A549 (cell line): Measurements from ENCODE around the gene MCOLN2. TPM values are rescaled to one million over a fixed set of nuclear protein-coding genes. Genes with fewer than 3 reads are reported as not detected.

Experiments used
- ATAC-seq, 2 experiments: fragments of 200-7000 bp in 1 of 2; fragments of >200 bp in 1 of 2; cut with Nextera tagmentation in 1 of 2; cut with Tn5 transposase in 1 of 2; 3 replicates each; pipeline versions ENCODE4 v1.8.0 to v1.9.1; 2018 to 2020; ENCODE audit warnings: mild to moderate bottlenecking in 1 of 2, moderate library complexity in 1 of 2
- CTCF ChIA-PET: fragments of 300-600 bp; sonication (Branson Sonifier 250); formaldehyde crosslinking; extraction: SDS; loops from one replicate; lab custom pipeline; 2021; ENCODE audit warnings: antibody characterized with exemption, inconsistent platforms; lab: Yijun Ruan, JAX
- POLR2A ChIA-PET: fragments of 350-600 bp; formaldehyde crosslinking; extraction: SDS; loops from one replicate; lab custom pipeline; 2021; ENCODE audit warnings: antibody characterized with exemption, inconsistent platforms; lab: Yijun Ruan, JAX
- DNase-seq, 2 experiments: peaks; one replicate each; pipeline versions ENCODE4 v3.0.0 to v3.0.0-alpha.2; 2011 to 2016; ENCODE audit warnings: low read depth in 1 of 2, low spot score in 1 of 2
- FAIRE-seq: peaks from 2 replicates; lab custom pipeline; 2011; peaks lifted over from hg19 to GRCh38; lab: Jason Lieb, UNC
- H3K27ac ChIP-seq, 2 experiments: fragments of >200 bp; sonication (Bioruptor Twin); formaldehyde crosslinking; 3 replicates each; pipeline ENCODE4 v1.5.1; 2016 to 2017
- H3K4me1 ChIP-seq: fragments of >200 bp; sonication (Bioruptor Twin); formaldehyde crosslinking; 3 replicates; pipeline ENCODE4 v1.6.1; 2016
- H3K4me2 ChIP-seq: fragments of >200 bp; sonication (Bioruptor Twin); formaldehyde crosslinking; 3 replicates; pipeline ENCODE4 v1.6.1; 2016
- H3K4me3 ChIP-seq: fragments of >200 bp; sonication (Bioruptor Twin); formaldehyde crosslinking; 3 replicates; pipeline ENCODE4 v1.5.1; 2016
- H3K9me3 ChIP-seq: fragments of >200 bp; sonication (Bioruptor Twin); formaldehyde crosslinking; 3 replicates; pipeline ENCODE4 v1.6.1; 2016
- CBX8 ChIP-seq: fragments of 200-600 bp; sonication (generic); IDR thresholded peaks from 2 replicates; pipeline ENCODE4 v1.6.1; 2016
- CHD2 ChIP-seq: fragments of 150-350 bp; IDR thresholded peaks from 2 replicates; pipeline ENCODE4 v1.6.1; 2014; ENCODE audit warnings: low read length; ENCODE audit not compliant: partially characterized antibody
- CHD4 ChIP-seq: fragments of 200-600 bp; sonication (generic); IDR thresholded peaks from 2 replicates; pipeline ENCODE4 v1.6.1; 2016; ENCODE audit warnings: antibody characterized with exemption, mild to moderate bottlenecking, borderline replicate concordance
- EHF ChIP-seq: fragments of 250-450 bp; sonication (Bioruptor Pico); IDR thresholded peaks from 2 replicates; pipeline ENCODE4 v1.5.0; 2020; ENCODE audit warnings: mild to moderate bottlenecking
- EP300 ChIP-seq, 2 experiments: fragments of >200 bp; sonication (Bioruptor Twin); formaldehyde crosslinking; IDR thresholded peaks; 2 replicates in 1 of 2; 3 replicates in 1 of 2; pipeline ENCODE4 v1.6.1; 2016 to 2017
- ESRRA ChIP-seq: fragments of 150-350 bp; IDR thresholded peaks from 2 replicates; pipeline ENCODE4 v1.6.1; 2014; ENCODE audit warnings: mild to moderate bottlenecking, low read length, borderline replicate concordance
- FOSB ChIP-seq: fragments of 250-450 bp; sonication (Bioruptor Pico); IDR thresholded peaks from 2 replicates; pipeline ENCODE4 v1.5.0; 2020; ENCODE audit warnings: mild to moderate bottlenecking, moderate library complexity
- FOXS1 ChIP-seq: fragments of 250-450 bp; sonication (Bioruptor Pico); IDR thresholded peaks from 2 replicates; pipeline ENCODE4 v1.5.0; 2020; ENCODE audit warnings: mild to moderate bottlenecking, moderate library complexity
- GATA3 ChIP-seq: IDR thresholded peaks from 2 replicates; pipeline ENCODE4 v1.6.1; 2012; ENCODE audit warnings: borderline replicate concordance
- HOXB5 ChIP-seq: fragments of 250-450 bp; sonication (Bioruptor Pico); IDR thresholded peaks from 2 replicates; pipeline ENCODE4 v1.5.0; 2020; ENCODE audit warnings: mild to moderate bottlenecking, moderate library complexity
- JUN ChIP-seq, 2 experiments: fragments of >200 bp; sonication (Bioruptor Twin); formaldehyde crosslinking; IDR thresholded peaks; 2 replicates in 1 of 2; 3 replicates in 1 of 2; pipeline ENCODE4 v1.6.1; 2016 to 2017
- KDM1A ChIP-seq: fragments of 200-600 bp; sonication (generic); IDR thresholded peaks from 2 replicates; pipeline ENCODE4 v1.6.1; 2016; ENCODE audit warnings: low read depth, mild to moderate bottlenecking
- KDM5A ChIP-seq: fragments of 200-600 bp; sonication (generic); IDR thresholded peaks from 2 replicates; pipeline ENCODE4 v1.6.1; 2016; ENCODE audit warnings: antibody characterized with exemption, mild to moderate bottlenecking
- MAFK ChIP-seq: fragments of 450-650 bp; IDR thresholded peaks from 2 replicates; pipeline ENCODE4 v1.6.1; 2014; ENCODE audit not compliant: partially characterized antibody
- NFE2L2 ChIP-seq: fragments of 150-350 bp; conservative IDR thresholded peaks from 2 replicates; pipeline ENCODE4 v1.6.1; 2014; ENCODE audit warnings: low read length
- NPAS2 ChIP-seq: fragments of 250-450 bp; sonication (Bioruptor Pico); IDR thresholded peaks from 2 replicates; pipeline ENCODE4 v1.8.0; 2022; ENCODE audit warnings: mild to moderate bottlenecking, moderate library complexity, borderline replicate concordance
- NR3C1 ChIP-seq: fragments of >200 bp; sonication (Bioruptor Twin); formaldehyde crosslinking; IDR thresholded peaks from 3 replicates; pipeline ENCODE4 v1.6.1; 2017
- POLR2AphosphoS2 ChIP-seq: conservative IDR thresholded peaks from 2 replicates; pipeline ENCODE4 v1.6.1; 2012; ENCODE audit warnings: low read length, improper control_type of control experiment, inconsistent platforms
- RARB ChIP-seq: fragments of 250-450 bp; sonication (Bioruptor Pico); IDR thresholded peaks from 2 replicates; pipeline ENCODE4 v1.8.0; 2021; ENCODE audit warnings: mild to moderate bottlenecking, moderate library complexity
- RCOR1 ChIP-seq: fragments of 150-350 bp; IDR thresholded peaks from 2 replicates; pipeline ENCODE4 v1.6.1; 2014; ENCODE audit warnings: antibody characterized with exemption, low read length, low read depth
- RNF2 ChIP-seq: fragments of 200-600 bp; sonication (generic); IDR thresholded peaks from 2 replicates; pipeline ENCODE4 v1.6.1; 2016; ENCODE audit warnings: low read depth, mild to moderate bottlenecking, antibody characterized with exemption, moderate library complexity, borderline replicate concordance
- ZC3H11A ChIP-seq: fragments of 450-650 bp; IDR thresholded peaks from 2 replicates; pipeline ENCODE4 v1.6.1; 2014; ENCODE audit warnings: antibody characterized with exemption, mild to moderate bottlenecking
- ZFP36 ChIP-seq: fragments of 450-650 bp; IDR thresholded peaks from 2 replicates; pipeline ENCODE4 v1.6.1; 2014; ENCODE audit warnings: borderline replicate concordance; ENCODE audit not compliant: partially characterized antibody
- ZSCAN20 ChIP-seq: fragments of 250-450 bp; sonication (Bioruptor Pico); IDR thresholded peaks from 2 replicates; pipeline ENCODE4 v1.8.0; 2022; ENCODE audit warnings: mild to moderate bottlenecking, moderate library complexity
- WGBS: methylation state at CpG from one replicate; pipeline ENCODE4 v1.1.6; 2017; ENCODE audit errors: missing lambda C conversion rate; 5-methylcytosine and 5-hydroxymethylcytosine counted together
- polyA plus RNA-seq, 4 experiments: library from polyadenylated mRNA; depleted of rRNA in 3 of 4; stranded (reverse); fragments of >200 nt; fragmentation: RNase III in 1 of 4; extraction: RNeasy Plus Mini Kit Qiagen cat#74134 plus additional on column Dnase treatment in 1 of 4; gene quantifications; 2 replicates in 3 of 4; 3 replicates in 1 of 4; pipeline ENCODE4 v1.2.3, GENCODE V29; 2011 to 2017
- TF ChIP-seq, protein P1 (sequence below): IDR thresholded peaks from 2 replicates; pipeline ENCODE4 v1.6.1; 2012; ENCODE audit warnings: low read depth, borderline replicate concordance
- TF ChIP-seq, protein P2 (sequence below): fragments of 450-650 bp; IDR thresholded peaks from 2 replicates; pipeline ENCODE4 v1.6.1; 2014; ENCODE audit warnings: antibody characterized with exemption
- TF ChIP-seq, protein P3 (sequence below): fragments of 250-450 bp; sonication (Bioruptor Pico); IDR thresholded peaks from 2 replicates; pipeline ENCODE4 v1.5.0; 2020; ENCODE audit warnings: low read depth, mild to moderate bottlenecking, moderate library complexity
- TF ChIP-seq, protein P4 (sequence below): IDR thresholded peaks from 2 replicates; pipeline ENCODE4 v1.6.1; 2012
- TF ChIP-seq, protein P5 (sequence below): fragments of 200-600 bp; sonication (generic); IDR thresholded peaks from 2 replicates; pipeline ENCODE4 v1.6.1; 2016; ENCODE audit warnings: antibody characterized with exemption, mild to moderate bottlenecking, moderate library complexity

Gene MCOLN2
- polyA plus RNA-seq, 2 of the 4 experiments (the other 2 are of a cell fraction) = 3.1 to 4.6 TPM

DNA sequence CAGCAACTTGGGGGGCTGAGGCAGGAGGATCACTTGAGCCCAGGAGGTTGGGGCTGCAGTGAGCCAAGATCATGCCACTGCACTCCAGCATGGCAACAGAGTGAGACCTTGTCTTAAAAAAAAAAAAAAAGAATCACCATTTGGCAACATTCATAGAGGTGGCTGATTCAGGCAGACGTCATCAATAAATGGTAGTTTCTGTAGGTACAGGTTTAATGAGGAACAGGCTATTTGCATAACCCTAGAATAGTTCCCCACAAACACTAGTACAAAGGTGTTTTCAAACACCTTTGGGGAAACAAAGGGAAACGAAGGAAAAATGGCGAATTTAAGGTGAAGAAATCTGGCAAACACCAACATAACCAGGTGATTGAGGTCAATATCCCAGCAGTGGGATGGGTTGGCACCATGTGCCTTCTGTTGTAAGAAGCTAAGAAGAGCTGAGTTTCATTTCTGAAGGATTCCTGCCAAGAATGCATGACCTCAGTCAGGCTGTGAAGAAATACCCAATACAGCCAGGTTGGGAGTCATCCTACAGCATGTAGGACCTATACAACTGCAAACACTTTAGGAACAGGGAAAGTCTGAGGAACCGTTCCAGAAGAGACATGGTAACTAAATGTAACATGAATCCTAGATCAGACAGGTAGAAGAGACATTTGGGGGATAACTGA is 109.5 kb downstream of the MCOLN2 start:
- no peak overlapping the region for H3K4me3 ChIP-seq
- POLR2A ChIA-PET = interaction anchor here (0.5 kb wide), 1 partner anchor 694 kb away, joined by 3 read pairs; no protein-coding TSS in a partner anchor
- ATAC-seq (no peak), DNase-seq (no peak), FAIRE-seq (no peak)
- CTCF ChIA-PET = interaction anchor here (0.6 kb wide), 1 partner anchor 423 kb away, joined by 3 read pairs; no protein-coding TSS in a partner anchor
- H3K4me2 ChIP-seq = no peak overlapping the region
- H3K9me3 ChIP-seq = no peaks in the 10 kb centered on the region
- TF ChIP-seq NPAS2 (no peak), KDM5A (no peak), FOXS1 (CRISPR knock-in tag) (no peak), EHF (CRISPR knock-in tag) (no peak), CHD2 (no peak), POLR2AphosphoS2 (no peak), KDM1A (no peak), NR3C1 (no peak), EP300 (IDR thresholded peaks at IDR 0.05) (no peak), GATA3 (no peak), CHD4 (no peak), RCOR1 (no peak)
- TF ChIP-seq, protein P1, sequence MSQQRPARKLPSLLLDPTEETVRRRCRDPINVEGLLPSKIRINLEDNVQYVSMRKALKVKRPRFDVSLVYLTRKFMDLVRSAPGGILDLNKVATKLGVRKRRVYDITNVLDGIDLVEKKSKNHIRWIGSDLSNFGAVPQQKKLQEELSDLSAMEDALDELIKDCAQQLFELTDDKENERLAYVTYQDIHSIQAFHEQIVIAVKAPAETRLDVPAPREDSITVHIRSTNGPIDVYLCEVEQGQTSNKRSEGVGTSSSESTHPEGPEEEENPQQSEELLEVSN = no peak
- TF ChIP-seq, protein P2, sequence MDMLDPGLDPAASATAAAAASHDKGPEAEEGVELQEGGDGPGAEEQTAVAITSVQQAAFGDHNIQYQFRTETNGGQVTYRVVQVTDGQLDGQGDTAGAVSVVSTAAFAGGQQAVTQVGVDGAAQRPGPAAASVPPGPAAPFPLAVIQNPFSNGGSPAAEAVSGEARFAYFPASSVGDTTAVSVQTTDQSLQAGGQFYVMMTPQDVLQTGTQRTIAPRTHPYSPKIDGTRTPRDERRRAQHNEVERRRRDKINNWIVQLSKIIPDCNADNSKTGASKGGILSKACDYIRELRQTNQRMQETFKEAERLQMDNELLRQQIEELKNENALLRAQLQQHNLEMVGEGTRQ = no peak
- TF ChIP-seq, protein P3, sequence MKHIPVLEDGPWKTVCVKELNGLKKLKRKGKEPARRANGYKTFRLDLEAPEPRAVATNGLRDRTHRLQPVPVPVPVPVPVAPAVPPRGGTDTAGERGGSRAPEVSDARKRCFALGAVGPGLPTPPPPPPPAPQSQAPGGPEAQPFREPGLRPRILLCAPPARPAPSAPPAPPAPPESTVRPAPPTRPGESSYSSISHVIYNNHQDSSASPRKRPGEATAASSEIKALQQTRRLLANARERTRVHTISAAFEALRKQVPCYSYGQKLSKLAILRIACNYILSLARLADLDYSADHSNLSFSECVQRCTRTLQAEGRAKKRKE (CRISPR knock-in tag) = no peak
- TF ChIP-seq, protein P4, sequence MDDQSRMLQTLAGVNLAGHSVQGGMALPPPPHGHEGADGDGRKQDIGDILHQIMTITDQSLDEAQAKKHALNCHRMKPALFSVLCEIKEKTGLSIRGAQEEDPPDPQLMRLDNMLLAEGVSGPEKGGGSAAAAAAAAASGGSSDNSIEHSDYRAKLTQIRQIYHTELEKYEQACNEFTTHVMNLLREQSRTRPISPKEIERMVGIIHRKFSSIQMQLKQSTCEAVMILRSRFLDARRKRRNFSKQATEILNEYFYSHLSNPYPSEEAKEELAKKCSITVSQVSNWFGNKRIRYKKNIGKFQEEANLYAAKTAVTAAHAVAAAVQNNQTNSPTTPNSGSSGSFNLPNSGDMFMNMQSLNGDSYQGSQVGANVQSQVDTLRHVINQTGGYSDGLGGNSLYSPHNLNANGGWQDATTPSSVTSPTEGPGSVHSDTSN = no peak
- WGBS = 50% methylated on average over 4 of the region's 4 CpGs
- no peak overlapping the region for H3K27ac ChIP-seq
- no peaks in the 10 kb centered on the region for H3K4me1 ChIP-seq

DNA sequence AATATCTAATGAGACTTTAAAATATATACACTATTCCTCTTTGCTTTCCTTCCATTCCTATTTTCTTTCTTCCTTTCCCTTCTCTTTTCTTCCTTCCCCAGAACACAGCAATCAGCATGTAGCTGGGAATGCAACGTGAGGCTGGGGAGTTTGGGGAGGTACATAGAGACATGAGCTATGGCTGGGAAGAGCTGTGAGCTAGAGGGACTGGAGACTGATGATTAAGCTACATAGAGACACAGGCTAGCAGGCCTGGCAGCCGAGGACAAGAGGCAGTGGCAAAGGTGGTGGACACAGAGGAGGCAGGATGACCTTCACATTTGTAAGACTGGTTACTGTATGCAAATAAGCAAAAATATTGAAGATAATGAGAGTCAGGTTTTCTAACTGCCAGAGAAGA is 111.4 kb downstream of the MCOLN2 start:
- FAIRE-seq (no peak), ATAC-seq (no peak), DNase-seq (no peak)
- no peak overlapping the region for H3K27ac ChIP-seq
- no peaks in the 10 kb centered on the region for H3K4me1 ChIP-seq
- no peak overlapping the region for H3K4me2 ChIP-seq
- H3K9me3 ChIP-seq = no peaks in the 10 kb centered on the region
- ChIA-PET CTCF (interaction anchor here (0.7 kb wide), 1 partner anchor 664 kb away, joined by 3 read pairs; no protein-coding TSS in a partner anchor), POLR2A (no interaction called here)
- TF ChIP-seq RNF2 (no peak), ZSCAN20 (no peak), CBX8 (no peak), KDM5A (no peak), POLR2AphosphoS2 (no peak), HOXB5 (no peak), FOXS1 (CRISPR knock-in tag) (no peak), NFE2L2 (no peak), ZFP36 (no peak), ZC3H11A (no peak), MAFK (no peak), ESRRA (no peak), RARB (no peak), FOSB (CRISPR knock-in tag) (no peak), NPAS2 (no peak), JUN (IDR thresholded peaks at IDR 0.05) (no peak)
- TF ChIP-seq, protein P5, sequence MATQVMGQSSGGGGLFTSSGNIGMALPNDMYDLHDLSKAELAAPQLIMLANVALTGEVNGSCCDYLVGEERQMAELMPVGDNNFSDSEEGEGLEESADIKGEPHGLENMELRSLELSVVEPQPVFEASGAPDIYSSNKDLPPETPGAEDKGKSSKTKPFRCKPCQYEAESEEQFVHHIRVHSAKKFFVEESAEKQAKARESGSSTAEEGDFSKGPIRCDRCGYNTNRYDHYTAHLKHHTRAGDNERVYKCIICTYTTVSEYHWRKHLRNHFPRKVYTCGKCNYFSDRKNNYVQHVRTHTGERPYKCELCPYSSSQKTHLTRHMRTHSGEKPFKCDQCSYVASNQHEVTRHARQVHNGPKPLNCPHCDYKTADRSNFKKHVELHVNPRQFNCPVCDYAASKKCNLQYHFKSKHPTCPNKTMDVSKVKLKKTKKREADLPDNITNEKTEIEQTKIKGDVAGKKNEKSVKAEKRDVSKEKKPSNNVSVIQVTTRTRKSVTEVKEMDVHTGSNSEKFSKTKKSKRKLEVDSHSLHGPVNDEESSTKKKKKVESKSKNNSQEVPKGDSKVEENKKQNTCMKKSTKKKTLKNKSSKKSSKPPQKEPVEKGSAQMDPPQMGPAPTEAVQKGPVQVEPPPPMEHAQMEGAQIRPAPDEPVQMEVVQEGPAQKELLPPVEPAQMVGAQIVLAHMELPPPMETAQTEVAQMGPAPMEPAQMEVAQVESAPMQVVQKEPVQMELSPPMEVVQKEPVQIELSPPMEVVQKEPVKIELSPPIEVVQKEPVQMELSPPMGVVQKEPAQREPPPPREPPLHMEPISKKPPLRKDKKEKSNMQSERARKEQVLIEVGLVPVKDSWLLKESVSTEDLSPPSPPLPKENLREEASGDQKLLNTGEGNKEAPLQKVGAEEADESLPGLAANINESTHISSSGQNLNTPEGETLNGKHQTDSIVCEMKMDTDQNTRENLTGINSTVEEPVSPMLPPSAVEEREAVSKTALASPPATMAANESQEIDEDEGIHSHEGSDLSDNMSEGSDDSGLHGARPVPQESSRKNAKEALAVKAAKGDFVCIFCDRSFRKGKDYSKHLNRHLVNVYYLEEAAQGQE = no peak
- 6% methylated on average over 2 of the region's 2 CpGs for WGBS
- no peak overlapping the region for H3K4me3 ChIP-seq
